K562 (cell line): ENCODE results near the gene PSMC3IP. TPM values are rescaled to one million over a fixed set of nuclear protein-coding genes. Genes with fewer than 3 reads are reported as not detected.

Source experiments
- CBFA2T3 ChIP-seq: fragments of 450-650 bp; IDR thresholded peaks from 2 replicates; pipeline ENCODE4 v1.6.1; 2017
- CXXC5 ChIP-seq: fragments of 250-450 bp; sonication (Bioruptor Pico); IDR thresholded peaks from 2 replicates; pipeline ENCODE4 v1.8.0; 2022; ENCODE audit warnings: inconsistent platforms, mild to moderate bottlenecking, moderate library complexity
- DACH1 ChIP-seq: fragments of 450-650 bp; IDR thresholded peaks from 2 replicates; pipeline ENCODE4 v1.6.1; 2018; ENCODE audit not compliant: partially characterized antibody
- E2F6 ChIP-seq, 2 experiments: IDR thresholded peaks; 2 replicates each; pipeline ENCODE4 v1.6.1; 2011; ENCODE audit warnings: borderline replicate concordance in 1 of 2, control low read depth in 1 of 2, low read depth in 1 of 2, low read length in 1 of 2, mild to moderate bottlenecking in 1 of 2, mixed read lengths in 1 of 2, moderate library complexity in 1 of 2; ENCODE audit not compliant: insufficient read depth in 1 of 2, insufficient read length in 1 of 2, poor library complexity in 1 of 2, severe bottlenecking in 1 of 2; ENCODE audit errors: extremely low read depth in 1 of 2
- GTF2A2 ChIP-seq: IDR thresholded peaks from 2 replicates; pipeline ENCODE4 v1.6.1; 2016; ENCODE audit warnings: mild to moderate bottlenecking, missing genetic modification characterization, missing compliant biosample characterization
- HBP1 ChIP-seq: fragments of 450-650 bp; formaldehyde crosslinking; IDR thresholded peaks from 2 replicates; pipeline ENCODE4 v1.4.0; 2022; ENCODE audit warnings: missing genetic modification characterization
- HNRNPL ChIP-seq: fragments of 200-400 bp; formaldehyde crosslinking; IDR thresholded peaks from 2 replicates; pipeline ENCODE4 v1.6.1; 2017; ENCODE audit warnings: low read depth, mild to moderate bottlenecking, low read length
- NFIC ChIP-seq: fragments of 450-650 bp; IDR thresholded peaks from 2 replicates; pipeline ENCODE4 v1.6.1; 2017; ENCODE audit warnings: mild to moderate bottlenecking, inconsistent platforms
- NONO ChIP-seq, 2 experiments: fragments of 200-400 bp in 1 of 2; fragments of 450-650 bp in 1 of 2; formaldehyde crosslinking in 1 of 2; IDR thresholded peaks; 2 replicates each; pipeline ENCODE4 v1.6.1; 2017; ENCODE audit warnings: low read depth in 2 of 2, mild to moderate bottlenecking in 2 of 2, moderate library complexity in 2 of 2, low read length in 1 of 2
- RBBP5 ChIP-seq: fragments of 200-600 bp; sonication (generic); IDR thresholded peaks from 2 replicates; pipeline ENCODE4 v1.6.1; 2012; ENCODE audit warnings: borderline replicate concordance, mild to moderate bottlenecking, low read length, control low read depth, inconsistent platforms; ENCODE audit not compliant: insufficient read depth, poor library complexity, severe bottlenecking
- SMAD2 ChIP-seq: fragments of 150-350 bp; IDR thresholded peaks from 2 replicates; pipeline ENCODE4 v1.6.1; 2014; ENCODE audit warnings: low read depth, mild to moderate bottlenecking, low read length
- STAT5A ChIP-seq: IDR thresholded peaks from 2 replicates; pipeline ENCODE4 v1.6.1; 2012; ENCODE audit warnings: low read length, inconsistent platforms, borderline replicate concordance
- U2AF1 ChIP-seq: fragments of 200-400 bp; formaldehyde crosslinking; optimal IDR thresholded peaks from 2 replicates; pipeline ENCODE3; 2017; ENCODE audit warnings: mild to moderate bottlenecking, low read depth, low read length, moderate library complexity
- ZKSCAN1 ChIP-seq: fragments of 150-350 bp; IDR thresholded peaks from 2 replicates; pipeline ENCODE4 v1.6.1; 2016; ENCODE audit warnings: low read depth, low read length
- ZNF263 ChIP-seq: sonication (generic); formaldehyde crosslinking; IDR thresholded peaks from 2 replicates; pipeline ENCODE4 v1.8.0; 2022; ENCODE audit warnings: mild to moderate bottlenecking, missing genetic modification reagents, borderline replicate concordance
- ZNF561 ChIP-seq: fragments of 450-650 bp; formaldehyde crosslinking; conservative IDR thresholded peaks from 2 replicates; pipeline ENCODE4 v1.4.0; 2020; ENCODE audit warnings: mild to moderate bottlenecking, moderate library complexity
- polyA plus RNA-seq, 8 experiments: library from polyadenylated mRNA; depleted of rRNA in 4 of 8; stranded (reverse) in 5 of 8; unstranded in 3 of 8; fragments of >200 nt; fragmentation: Nextera tagmentation in 2 of 8; fragmentation: Illumina TruSeq in 1 of 8; extraction: Ambion mirVana in 2 of 8; extraction: Trizol in 1 of 8; gene quantifications; 2 replicates each; pipeline versions ENCODE4 v1.2.1 to v1.2.3, GENCODE V29; 2011 to 2014; ENCODE audit warnings: inconsistent platforms in 1 of 8, missing spikeins in 1 of 8
- total RNA-seq, 7 experiments: library from RNA; depleted of rRNA in 6 of 7; stranded (reverse); fragments of >200 nt in 6 of 7; fragmentation: Illumina TruSeq in 2 of 7; extraction: Trizol in 2 of 7; gene quantifications; 2 replicates each; pipeline versions ENCODE4 v1.2.1 to v1.2.3, GENCODE V29; 2011 to 2021; ENCODE audit warnings: low replicate concordance in 1 of 7
- TF ChIP-seq, protein P1 (sequence below): IDR thresholded peaks from 3 replicates; pipeline ENCODE4 v1.6.1; 2011; ENCODE audit warnings: borderline replicate concordance, mild to moderate bottlenecking; ENCODE audit not compliant: insufficient read length, insufficient read depth
- TF ChIP-seq, protein P2 (sequence below): fragments of 250-450 bp; sonication (Bioruptor Pico); IDR thresholded peaks from 2 replicates; pipeline ENCODE4 v1.8.0; 2022; ENCODE audit warnings: moderate library complexity, mild to moderate bottlenecking, inconsistent platforms
- TF ChIP-seq, protein P3 (sequence below): fragments of 200-800 bp; sonication (Bioruptor generic); IDR thresholded peaks from 2 replicates; pipeline ENCODE4 v1.6.1; 2017; ENCODE audit warnings: missing genetic modification characterization, missing compliant biosample characterization
- TF ChIP-seq, protein P4 (sequence below): conservative IDR thresholded peaks from 2 replicates; pipeline ENCODE4 v1.6.1; 2011; ENCODE audit warnings: low read depth, mild to moderate bottlenecking, low read length; ENCODE audit not compliant: control insufficient read depth

PSMC3IP gene
- total and polyA plus RNA-seq, 9 of the 15 experiments (the other 6 are each of a cell fraction or from before 2014, with no cell fraction given) = 13.8 to 65.6 (median 32.8) TPM

GRCh38 chr17:42536372-42537155 lies 41.0 kb downstream of the PSMC3IP start (continued):
- TF ChIP-seq ZKSCAN1 = no peak
- no peak for TF ChIP-seq U2AF1
- no peak for TF ChIP-seq ZNF561
- TF ChIP-seq, protein P1, sequence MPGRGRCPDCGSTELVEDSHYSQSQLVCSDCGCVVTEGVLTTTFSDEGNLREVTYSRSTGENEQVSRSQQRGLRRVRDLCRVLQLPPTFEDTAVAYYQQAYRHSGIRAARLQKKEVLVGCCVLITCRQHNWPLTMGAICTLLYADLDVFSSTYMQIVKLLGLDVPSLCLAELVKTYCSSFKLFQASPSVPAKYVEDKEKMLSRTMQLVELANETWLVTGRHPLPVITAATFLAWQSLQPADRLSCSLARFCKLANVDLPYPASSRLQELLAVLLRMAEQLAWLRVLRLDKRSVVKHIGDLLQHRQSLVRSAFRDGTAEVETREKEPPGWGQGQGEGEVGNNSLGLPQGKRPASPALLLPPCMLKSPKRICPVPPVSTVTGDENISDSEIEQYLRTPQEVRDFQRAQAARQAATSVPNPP = no peak
- peak; percentile 72 for TF ChIP-seq RBBP5
- peak; percentile 49 for TF ChIP-seq DACH1
- TF ChIP-seq, protein P2, sequence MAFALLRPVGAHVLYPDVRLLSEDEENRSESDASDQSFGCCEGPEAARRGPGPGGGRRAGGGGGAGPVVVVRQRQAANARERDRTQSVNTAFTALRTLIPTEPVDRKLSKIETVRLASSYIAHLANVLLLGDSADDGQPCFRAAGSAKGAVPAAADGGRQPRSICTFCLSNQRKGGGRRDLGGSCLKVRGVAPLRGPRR (CRISPR knock-in tag) = 0 out of 2 replicates have a peak, but pooled peaks have one; percentile 36
- no peak for TF ChIP-seq HBP1 (CRISPR knock-in tag)
- TF ChIP-seq SMAD2 = no peak
- TF ChIP-seq, protein P3, sequence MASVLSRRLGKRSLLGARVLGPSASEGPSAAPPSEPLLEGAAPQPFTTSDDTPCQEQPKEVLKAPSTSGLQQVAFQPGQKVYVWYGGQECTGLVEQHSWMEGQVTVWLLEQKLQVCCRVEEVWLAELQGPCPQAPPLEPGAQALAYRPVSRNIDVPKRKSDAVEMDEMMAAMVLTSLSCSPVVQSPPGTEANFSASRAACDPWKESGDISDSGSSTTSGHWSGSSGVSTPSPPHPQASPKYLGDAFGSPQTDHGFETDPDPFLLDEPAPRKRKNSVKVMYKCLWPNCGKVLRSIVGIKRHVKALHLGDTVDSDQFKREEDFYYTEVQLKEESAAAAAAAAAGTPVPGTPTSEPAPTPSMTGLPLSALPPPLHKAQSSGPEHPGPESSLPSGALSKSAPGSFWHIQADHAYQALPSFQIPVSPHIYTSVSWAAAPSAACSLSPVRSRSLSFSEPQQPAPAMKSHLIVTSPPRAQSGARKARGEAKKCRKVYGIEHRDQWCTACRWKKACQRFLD = no peak
- TF ChIP-seq CXXC5 (CRISPR knock-in tag) = peak; percentile 65
- peak; percentile 23 to 58 for TF ChIP-seq E2F6 (IDR thresholded peaks at IDR 0.05; ENCODE audit: borderline replicate concordance in 1 of 2, extremely low read depth in 1 of 2, insufficient read depth in 1 of 2, insufficient read length in 1 of 2, low read depth in 1 of 2, low read length in 1 of 2, poor library complexity in 1 of 2, severe bottlenecking in 1 of 2)
- TF ChIP-seq, protein P4, sequence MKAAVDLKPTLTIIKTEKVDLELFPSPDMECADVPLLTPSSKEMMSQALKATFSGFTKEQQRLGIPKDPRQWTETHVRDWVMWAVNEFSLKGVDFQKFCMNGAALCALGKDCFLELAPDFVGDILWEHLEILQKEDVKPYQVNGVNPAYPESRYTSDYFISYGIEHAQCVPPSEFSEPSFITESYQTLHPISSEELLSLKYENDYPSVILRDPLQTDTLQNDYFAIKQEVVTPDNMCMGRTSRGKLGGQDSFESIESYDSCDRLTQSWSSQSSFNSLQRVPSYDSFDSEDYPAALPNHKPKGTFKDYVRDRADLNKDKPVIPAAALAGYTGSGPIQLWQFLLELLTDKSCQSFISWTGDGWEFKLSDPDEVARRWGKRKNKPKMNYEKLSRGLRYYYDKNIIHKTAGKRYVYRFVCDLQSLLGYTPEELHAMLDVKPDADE = 0 out of 2 replicates have a peak, but pooled peaks have one; percentile 47
- TF ChIP-seq NFIC = peak; percentile 80
- no peak for TF ChIP-seq ZNF263
- TF ChIP-seq STAT5A = no peak
- peak; percentile 66 for TF ChIP-seq HNRNPL
- TF ChIP-seq GTF2A2 (tag) = no peak
- peak; percentile 43 for TF ChIP-seq CBFA2T3
- peak in 1 of 2 experiments; percentile 82; a peak in 3 of 4 replicates for TF ChIP-seq NONO (IDR thresholded peaks at IDR 0.05; ENCODE audit: low read depth in 2 of 2, low read length in 1 of 2)
